ENCODE data around the gene ESYT1.

DNA sequence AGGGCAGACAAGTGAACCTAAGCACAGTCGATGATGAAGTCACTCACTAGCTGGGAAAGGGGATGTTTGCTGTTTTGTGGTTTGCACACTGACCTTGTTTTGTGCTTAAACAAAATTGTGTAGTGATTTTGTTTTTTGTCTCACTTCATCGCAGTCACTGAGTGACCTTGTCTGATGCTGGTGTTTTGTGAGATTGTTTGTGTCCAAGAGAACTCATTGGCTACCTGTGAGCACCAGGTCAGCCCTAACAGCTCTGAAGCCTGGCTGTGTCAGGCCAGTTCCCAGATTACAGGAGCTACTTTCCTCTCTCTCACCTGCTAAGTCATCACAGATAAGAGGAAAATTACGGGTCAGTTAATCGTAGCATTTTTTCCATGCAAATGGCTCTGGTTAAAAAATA, 3.9 kb upstream of the ESYT1 start:
- no peak for TF ChIP-seq SIN3A (IDR thresholded peaks at IDR 0.05; ENCODE audit: borderline replicate concordance, insufficient read depth, low read depth, low read length)
- TF ChIP-seq, protein P1, sequence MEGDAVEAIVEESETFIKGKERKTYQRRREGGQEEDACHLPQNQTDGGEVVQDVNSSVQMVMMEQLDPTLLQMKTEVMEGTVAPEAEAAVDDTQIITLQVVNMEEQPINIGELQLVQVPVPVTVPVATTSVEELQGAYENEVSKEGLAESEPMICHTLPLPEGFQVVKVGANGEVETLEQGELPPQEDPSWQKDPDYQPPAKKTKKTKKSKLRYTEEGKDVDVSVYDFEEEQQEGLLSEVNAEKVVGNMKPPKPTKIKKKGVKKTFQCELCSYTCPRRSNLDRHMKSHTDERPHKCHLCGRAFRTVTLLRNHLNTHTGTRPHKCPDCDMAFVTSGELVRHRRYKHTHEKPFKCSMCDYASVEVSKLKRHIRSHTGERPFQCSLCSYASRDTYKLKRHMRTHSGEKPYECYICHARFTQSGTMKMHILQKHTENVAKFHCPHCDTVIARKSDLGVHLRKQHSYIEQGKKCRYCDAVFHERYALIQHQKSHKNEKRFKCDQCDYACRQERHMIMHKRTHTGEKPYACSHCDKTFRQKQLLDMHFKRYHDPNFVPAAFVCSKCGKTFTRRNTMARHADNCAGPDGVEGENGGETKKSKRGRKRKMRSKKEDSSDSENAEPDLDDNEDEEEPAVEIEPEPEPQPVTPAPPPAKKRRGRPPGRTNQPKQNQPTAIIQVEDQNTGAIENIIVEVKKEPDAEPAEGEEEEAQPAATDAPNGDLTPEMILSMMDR (IDR thresholded peaks at IDR 0.05) = no peak
